Fibroblast of upper back skin (primary cell): ENCODE data around the gene CT47C1.
"Not testable (repeated sequence)": the region's sequence is repeated elsewhere in the genome, so short reads cannot be mapped to it uniquely, and the experiment has no call there.

ENCODE experiments used
- DNase-seq: peaks from one replicate; pipeline ENCODE4 v3.0.0-alpha.2; 2013

The CT47C1 gene

DNA sequence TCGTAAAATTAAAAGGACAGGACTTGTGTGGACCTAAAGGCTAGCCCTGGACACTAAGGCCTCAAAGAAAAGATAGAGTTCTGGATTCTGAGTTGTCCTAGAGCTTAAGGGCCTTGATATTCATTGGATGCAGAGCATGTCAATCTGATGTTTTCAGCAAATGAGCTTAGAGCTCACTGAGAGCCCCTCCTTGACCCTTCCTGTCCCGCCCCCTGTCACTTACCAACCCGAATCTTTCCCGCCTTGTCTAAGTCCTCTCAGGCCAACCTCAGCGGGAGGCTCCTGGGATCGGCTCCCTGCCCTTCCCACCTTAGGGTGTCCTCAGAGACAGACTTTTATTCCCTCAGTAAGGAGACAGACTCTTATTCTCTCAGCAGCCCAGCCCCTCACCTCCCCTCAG, at the start of gene CT47C1:
CT47C1 (plus strand) TSS at position 250 of the 400 bp plus-strand sequence. CDS start 233 bp downstream, outside the sequence.
- no peak for DNase-seq

DNA sequence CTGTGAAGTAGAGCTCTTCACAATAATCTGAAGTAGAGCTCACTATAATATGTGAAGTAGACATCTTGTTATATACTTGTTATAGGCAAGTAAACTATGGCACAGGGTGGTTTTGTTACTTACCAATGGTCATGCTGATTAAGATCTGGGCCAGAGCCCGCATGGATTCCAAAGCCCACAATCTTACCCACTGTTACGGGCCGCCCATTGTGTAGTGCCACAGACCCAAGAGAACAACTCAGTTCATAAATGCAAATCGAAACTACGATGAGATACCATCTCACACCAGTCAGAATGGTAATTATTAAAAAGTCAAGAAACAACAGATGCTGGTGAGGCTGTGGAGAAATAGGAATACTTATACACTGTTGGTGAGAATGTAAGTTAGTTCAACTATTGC, 46.9 kb upstream of the CT47C1 start:
- no peak for DNase-seq

DNA sequence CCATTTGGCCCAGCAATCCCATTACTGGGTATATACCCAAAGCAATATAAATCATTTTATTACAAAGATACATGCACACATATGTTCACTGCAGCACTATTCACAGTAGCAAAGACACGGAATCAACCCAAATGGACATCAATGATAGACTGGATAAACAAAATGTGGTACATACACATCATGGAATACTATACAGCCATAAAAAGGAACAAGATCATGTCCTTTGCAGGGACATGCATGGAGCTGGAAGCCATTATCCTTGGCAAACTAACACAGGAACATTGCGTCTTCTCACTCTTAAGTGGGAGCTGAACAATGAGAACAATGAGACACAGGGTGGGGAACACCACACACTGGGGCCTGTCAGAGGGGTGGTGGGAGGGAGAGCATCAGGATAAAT, 46.4 kb upstream of the CT47C1 start:
- DNase-seq = not testable (repeated sequence)

DNA sequence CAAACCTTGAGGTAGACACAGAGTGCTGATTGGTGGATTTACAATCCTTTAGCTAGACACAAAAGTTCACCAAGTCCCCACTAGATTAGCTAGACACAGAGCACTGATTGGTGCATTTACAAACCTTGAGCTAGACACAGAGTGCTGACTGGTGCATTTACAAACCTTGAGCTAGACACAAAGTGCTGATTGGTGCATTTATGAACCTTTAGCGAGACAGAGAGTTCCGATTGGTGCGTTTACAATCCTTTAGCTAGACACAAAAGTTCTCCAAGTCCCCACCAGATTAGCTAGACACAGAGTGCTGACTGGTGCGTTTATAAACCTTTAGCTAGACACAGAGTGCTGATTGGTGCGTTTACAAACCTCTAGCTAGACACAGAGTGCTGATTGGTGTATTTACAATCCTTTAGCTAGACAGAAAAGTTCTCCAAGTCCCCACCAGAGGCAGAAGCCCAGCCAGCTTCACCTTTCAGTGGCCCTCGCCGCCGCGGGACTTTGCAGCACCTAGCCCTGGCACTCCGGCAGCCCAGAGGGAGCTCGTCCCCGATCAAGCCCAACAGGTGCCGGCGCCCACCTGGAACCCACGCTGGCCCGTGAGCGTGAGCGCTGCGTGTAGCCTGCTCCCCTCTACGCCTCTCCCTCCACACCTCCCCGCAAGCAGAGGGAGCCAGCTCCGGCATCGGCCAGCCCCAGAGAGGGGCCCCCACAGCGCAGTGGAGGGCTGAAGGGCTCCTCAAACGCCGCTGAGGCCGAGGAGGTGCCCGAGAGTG, 44.6 kb upstream of the CT47C1 start:
- not testable (repeated sequence) for DNase-seq

DNA sequence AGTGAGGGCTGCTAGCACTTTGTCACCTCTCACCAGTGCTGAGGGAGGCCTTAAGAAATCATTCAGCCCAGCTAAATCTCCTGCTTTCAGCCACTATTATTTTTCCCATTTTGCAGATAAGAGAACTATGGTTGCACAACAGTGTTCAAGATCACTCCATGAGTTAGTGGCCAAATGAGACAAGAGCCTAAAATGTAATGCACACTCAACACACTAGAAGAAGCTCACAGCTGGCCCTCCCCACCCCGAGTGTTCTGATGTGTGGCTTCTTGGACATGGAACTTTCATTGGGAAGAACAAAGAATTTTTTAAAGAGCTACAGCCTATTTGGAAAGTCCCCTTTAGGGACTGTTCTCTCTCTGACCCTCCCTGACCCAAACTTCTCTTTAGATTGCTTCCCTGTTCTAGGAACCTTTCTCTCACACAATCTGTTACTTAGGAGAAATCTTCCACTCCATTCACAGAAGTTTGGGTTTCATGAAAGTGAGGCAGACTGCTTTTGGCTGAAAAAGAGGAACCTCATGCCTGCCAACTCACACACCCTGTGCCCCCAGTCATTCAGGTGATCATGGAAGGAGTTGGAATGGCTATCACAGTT, 44.0 kb upstream of the CT47C1 start:
- DNase-seq = no peak

DNA sequence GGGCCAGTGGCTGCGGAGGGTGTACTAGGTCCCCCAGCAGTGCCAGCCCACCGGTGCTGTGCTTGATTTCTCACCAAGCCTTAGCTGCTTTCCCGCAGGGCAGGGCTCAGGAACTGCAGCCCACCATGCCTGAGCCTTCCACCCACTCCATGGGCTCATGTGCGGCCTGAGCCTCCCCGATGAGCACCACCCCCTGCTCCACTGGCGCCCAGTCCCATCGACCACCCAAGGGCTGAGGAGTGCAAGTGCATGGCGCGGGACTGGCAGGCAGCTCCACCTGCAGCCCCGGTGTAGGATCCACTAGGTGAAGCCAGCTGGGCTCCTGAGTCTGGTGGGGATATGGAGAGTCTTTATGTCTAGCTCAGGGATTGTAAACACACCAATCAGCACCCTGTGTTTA, 43.1 kb upstream of the CT47C1 start:
- DNase-seq = not testable (repeated sequence)

DNA sequence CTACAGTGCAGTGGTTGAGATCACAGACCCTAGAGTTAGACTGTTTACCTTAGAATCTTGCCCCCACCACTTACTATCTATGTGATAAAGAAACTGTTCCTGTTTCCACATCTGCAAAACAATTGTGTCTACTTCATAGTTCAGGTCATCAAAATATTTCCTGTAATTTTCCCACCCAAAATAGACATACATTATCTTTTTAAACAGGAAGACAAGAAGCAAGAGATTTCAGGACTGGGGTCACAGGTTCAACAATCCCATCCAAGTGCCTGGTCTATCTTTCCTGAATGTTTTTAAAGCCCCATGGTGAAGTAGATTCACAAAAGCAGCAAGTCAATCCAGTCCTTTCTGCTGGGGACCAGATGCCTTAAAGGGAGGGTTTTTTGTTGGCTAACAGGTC, 41.8 kb upstream of the CT47C1 start:
- DNase-seq = no peak

DNA sequence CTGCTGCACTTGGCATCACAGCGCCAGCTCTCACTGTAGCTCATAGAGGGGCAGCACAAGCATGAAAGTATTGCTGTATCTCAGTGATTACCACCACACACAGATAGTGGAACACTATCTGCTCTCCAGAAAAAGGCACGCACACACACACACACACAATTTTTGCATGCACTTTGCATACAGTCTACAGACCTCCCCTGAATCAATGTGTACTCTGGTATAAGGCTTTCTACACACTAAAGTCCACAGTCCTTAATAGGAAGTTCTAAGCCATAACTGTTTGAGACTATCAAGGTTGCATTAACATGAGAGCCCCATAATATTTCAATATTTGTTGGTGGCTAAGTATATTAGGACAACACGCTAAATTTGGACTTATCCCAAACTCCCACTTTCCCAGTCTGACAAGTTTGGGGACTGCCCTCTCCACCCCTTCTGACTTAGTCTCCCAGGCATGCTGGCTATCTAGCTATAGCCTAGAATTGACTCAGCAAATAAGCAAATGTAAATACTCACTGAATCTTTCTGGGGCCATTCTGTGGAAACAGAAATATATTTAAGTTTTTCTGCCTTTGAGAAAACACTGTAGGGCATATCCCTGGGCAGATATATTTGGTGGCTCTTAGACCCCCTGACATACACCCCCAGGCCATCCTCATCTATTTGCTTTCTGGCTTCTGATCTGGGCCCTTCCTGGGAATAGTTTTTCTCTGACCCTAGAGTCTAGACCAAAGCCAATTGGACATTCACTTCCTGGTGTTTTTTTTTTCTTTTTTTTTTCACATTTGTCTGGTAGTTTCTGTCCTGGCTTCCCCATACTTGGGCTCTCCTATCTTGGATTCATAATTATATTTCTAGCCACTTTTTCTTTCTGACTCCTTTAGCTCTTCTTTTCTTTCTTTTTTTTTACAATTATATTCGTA, 36.4 kb upstream of the CT47C1 start:
- DNase-seq = no peak

DNA sequence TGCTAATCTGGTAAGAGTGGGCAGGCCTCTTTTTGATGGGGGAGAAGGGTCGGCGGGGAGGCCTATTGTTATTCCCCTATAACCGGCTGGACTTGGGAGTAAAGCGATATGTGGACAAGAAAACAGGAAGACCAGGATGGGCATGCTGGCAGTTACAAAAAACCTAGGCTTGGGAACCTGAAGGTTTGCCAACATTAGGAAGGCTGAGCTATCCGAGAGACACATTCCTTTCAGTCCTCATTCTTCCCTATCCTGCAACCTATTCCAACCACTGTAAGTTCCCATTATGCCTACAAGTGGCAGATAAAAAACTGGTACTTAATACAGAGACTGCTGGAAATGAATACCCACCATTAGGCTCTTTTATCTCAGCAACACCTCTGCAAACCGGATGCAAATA, 32.4 kb upstream of the CT47C1 start:
- peak; percentile 4 for DNase-seq

DNA sequence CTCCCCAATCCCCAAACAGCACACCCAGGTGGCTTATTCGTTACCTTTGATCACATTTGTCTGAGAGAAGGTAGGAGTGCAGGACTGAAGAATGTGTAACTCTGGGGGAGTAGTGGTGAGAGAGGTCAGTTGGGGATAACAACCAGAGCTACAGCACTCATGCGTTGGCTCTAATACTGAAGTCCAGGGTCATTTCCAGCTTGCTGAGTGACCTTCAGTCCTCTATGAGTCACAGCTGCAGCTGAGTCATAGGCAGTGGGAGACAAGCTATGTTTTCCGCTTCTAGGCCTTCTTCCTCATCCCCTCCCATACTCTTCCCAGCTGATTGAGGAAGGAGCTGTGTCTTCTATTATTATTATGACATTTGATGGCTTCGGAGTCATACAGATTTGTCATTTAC, 31.6 kb upstream of the CT47C1 start:
- peak; percentile 61 for DNase-seq

DNA sequence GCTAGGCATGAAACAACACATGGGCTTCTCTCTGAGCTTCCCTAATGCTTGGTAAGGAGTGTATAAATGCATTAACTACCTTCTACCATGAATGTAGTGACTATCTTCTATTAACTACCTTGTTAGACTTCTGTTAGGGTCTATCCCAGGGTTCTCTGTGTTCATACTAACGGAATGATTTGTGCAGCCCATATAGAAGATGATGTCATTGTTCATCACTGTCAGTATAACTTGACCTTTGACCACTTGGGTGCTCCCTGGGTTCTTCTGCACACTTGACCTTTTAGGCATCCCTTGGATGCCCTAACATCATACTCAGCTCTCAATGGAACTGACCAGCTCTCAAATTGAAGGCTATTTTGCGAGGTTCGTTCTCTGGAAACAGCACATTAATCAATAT, 30.8 kb upstream of the CT47C1 start:
- no peak for DNase-seq

DNA sequence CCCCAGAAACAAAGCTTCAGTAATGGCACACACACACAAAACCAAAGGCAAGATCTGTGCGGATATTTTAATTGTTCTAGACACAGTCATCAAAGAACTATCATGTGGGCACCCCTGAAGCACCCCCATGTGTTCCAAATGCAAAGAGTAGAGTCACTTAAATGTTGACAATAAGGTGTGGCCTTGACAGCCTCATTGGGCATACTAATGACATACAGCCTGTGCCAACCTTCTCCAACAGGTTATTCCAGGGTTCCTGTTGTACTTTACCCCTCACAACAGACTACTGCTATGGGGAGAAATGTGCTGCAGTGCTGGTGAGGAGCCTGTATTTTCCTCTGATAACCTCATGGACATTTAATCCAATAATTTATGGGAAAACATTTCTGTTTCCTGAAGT, 29.8 kb upstream of the CT47C1 start:
- DNase-seq = no peak

DNA sequence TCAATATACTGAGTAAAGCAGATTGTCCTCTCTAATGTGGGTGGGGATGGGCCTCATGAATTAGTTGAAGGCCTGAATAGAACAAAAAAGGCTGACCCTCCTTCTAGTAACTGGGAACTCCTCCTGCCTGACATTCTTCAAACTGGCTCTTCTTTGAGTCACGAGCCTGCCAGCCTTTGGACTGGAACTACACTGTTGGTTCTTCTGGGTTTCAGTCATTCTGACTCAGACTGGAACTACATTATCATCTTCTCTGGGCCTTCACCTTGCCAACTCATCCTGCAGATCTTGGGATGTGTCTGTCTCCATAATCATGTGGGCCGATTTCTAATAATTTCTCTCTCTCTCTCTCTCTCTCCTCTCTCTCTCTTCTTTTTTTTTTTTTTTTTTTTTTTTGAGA, 26.9 kb upstream of the CT47C1 start:
- no peak for DNase-seq

DNA sequence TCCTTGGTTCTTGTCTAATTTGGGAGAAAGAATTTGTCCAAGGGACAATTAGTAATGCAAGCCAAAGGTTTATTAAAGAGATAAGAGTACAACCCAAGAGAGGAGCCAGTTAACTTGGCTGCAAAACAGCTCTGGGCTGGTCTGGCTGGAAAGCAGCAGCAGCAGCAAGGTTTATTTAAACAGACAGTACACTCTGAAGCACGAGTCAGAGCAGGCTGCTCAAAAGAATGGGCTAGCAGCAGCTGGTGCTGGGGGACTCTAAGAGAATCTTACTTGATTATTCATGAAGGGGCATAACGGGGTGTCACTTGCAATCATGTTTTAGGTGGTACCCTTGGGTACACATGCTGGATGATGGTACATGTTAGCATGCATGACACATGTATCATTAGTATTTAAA, 17.1 kb upstream of the CT47C1 start:
- DNase-seq = no peak

DNA sequence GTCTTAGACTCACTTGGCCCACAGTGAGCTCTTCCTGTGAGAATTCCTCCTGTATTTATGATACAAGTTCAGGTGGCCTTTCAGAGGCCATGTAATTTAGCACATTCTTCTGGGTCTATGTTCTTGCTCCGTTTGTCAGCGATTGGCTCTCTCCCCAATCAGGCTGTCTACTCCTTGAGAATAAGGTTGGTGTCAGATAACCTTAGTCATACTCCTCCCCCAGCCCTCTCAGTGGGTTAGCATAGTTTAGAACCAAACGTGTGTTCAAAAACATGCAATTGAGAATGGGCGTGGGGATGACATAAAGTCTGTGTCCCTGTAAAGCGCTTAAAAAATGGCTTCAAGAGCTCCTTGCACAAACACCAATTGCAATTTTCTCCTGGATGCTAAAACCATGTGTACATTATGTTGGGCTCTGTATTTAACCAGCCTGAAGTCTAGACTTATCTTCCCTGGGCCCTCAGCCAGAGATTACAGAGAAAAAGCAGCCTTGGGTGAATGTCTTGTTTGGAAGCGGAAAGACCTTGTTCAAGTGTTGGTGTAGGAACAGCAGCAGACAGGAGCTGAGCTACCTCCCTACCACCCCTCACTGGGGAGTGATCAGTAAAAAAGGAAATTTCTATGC, 9.9 kb upstream of the CT47C1 start:
- peak; percentile 43 for DNase-seq

DNA sequence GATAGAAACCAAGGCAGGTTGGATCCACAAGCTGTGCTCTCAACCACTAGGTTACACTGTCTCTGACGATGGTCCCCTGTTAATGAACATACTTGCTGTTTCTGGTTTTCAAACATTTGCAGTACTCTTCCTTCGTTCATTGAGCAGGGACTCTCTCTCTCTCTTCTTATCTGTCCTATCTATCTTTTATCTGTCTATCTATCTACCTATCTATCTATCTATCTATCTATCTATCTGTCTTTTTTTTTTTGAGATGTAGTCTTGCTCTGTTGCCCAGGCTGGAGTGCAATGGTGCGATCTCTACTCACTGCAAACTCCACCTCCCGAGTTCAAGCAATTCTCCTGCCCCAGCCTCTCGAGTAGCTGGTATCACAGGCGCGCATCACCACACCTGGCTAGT, 9.4 kb upstream of the CT47C1 start:
- DNase-seq = no peak

DNA sequence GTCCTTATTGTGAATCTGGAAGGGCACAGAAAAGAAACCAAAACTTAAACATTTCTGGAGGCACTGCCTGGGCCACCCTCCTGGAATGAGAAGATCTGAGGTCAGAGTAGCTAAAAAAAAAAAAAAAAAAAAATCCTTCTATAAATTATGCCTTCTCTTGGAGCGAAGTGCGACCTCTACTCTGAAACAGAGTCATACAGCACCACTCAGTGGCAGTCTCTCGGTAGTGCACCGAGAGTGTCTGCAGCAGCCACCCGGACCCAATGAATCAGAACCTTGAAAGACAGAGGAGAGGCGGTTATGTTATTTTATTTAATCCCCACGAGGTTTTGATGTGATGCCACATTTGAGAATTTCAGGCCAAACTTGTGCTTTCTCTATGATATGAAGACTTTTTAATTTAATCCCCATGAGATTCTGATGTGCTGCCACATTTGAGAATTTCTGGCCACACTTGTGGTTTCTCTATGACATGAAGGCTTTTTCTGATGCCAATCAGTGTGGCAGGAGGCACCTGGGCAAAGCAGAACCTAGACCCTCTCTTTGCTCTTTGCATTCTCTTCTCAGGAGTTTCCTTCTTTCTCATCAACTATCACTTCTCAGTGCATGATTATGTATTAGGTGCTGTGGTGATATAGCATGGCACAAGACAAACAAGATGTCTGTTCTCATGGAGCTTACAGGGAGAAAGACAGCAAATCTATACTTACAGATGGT, 5.6 kb upstream of the CT47C1 start:
- DNase-seq = peak; percentile 41

DNA sequence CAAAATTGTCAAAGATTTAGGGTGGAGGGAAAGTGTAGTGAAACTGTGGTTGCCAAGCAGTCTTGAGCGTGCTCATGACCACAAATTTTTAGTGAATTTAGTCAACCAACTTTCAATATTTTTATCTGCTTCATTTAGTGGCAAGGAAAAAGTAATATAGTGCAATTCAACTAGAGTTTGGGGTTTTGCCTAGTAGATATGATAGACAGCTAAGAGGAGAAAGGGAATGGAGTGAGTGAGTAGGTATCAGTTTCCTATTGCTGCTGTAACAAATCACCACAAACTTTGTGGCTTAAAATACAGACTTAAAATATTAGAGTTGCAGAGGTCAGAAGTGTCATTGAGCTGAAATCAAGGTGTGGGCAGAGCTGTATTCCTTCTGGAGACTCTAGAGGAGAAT, 3.7 kb upstream of the CT47C1 start:
- DNase-seq = no peak

DNA sequence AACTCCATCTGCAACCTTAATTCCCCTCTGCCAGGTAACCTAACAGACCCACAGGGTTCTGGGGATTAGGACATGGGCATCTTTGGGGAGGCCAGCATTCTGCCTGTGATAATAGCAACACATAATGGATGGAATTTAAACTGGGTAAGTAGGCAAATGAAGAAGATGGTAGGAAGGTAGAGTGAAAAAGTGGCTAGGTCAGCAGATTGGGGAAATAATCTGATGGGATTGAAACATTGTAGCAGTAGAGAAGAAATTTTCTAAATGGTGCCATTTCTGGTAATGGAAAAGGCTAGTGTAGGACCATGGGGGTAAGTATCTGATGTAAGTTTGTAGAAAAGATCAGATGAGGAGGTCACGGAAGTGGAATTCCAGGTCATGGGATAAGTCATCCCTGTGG, 3.0 kb upstream of the CT47C1 start:
- no peak for DNase-seq

DNA sequence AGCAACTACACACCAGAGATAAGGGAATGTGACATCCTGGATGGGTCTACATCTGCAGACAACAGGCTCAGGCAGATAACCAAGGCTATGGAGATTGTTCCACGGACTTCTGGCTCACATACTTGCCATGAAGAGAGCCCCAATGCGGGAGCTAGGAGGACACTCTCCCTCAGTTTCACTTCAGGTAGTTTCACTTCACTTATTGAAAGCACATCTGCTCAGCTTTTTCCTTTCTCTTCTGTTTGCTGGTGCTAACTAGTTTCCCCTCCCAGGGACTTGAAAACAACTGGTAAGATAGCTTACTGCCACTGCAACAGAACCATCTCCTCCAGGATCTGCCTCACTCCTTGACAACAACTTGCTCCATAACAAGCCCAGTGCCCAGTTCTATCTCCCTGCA, 1.4 kb upstream of the CT47C1 start:
- no peak for DNase-seq

DNA sequence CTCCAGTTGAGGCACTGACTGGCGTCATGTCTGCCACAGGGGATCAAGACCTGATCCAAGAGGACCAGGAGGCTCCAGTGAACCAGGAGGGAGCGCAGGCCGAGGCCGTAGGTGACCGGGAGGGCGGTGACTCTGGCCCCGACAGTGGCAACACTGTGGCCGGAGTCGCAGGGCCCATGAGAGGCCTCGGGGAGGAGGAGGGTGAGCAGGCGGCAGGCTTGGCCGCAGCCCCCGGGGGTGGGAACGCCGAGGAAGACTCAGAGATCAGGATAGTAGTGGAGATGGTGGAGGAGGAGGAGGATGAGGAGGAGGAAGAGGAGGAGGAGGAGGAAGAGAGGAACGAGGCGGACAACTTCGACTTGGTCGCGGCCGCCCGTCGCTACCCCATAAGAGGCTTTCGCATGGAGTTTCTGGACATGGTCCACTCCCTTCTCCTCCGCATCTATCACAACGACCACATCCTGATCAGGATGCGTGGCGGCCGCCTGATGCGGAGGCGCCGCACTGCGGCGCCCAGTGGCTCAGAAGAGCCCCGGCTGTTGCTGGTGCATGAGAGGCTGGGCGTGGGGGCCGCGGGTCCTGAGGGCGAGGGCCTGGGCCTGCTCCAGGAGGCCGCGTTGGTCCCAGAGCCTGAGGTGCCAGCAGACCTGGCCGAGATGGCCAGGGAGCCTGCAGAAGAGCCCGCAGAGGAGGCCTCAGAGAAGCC, 560 bp downstream of the CT47C1 start:
- DNase-seq = no peak

DNA sequence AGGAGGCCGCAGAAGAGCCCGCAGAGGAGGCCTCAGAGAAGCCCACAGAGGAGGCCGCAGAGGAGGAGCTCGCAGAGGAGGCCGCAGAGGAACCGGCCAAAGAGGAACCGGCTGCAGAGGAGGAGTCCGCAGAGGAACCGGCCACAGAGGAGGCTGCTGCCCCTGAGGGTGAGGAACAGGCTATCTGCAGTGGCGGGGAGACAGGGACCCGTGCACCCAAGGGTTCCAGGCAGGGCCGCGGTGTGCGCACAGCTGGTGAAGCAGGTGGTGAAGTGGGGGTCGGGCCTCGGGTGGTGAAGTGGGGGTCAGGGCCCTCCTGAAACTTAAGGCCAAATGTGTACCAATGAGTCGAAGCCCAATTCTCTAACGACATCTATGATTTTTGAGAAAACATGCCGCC, 1.1 kb downstream of the CT47C1 start:
- DNase-seq = no peak
